Ovary (tissue), 9 donors: ENCODE data around the gene MAML2. TPM values are rescaled to one million over a fixed set of nuclear protein-coding genes. Genes with fewer than 3 reads are reported as not detected.

Experiments used
- DNase-seq, 5 donors: peaks; one replicate each; pipeline ENCODE4 v3.0.0-alpha.2; 2019 to 2020
- H3K27ac ChIP-seq, 2 donors: fragments of 200-600 bp; one replicate each; pipeline versions ENCODE4 v1.5.1 to v1.8.0; 2019 to 2022
- H3K27me3 ChIP-seq: fragments of 200-600 bp; one replicate; pipeline ENCODE4 v1.8.0; 2022
- H3K36me3 ChIP-seq: fragments of 200-600 bp; sonication (generic); one replicate; pipeline ENCODE4 v1.5.1; 2019
- H3K4me1 ChIP-seq: one replicate; pipeline ENCODE4 v1.8.1; 2013; ENCODE audit warnings: mild to moderate bottlenecking, moderate library complexity; ENCODE audit not compliant: insufficient read depth
- H3K4me3 ChIP-seq: fragments of 200-600 bp; sonication (generic); one replicate; pipeline ENCODE4 v1.5.1; 2017
- H3K9me3 ChIP-seq, 2 donors: fragments of 200-600 bp in 1 of 2; sonication (generic) in 1 of 2; one replicate each; pipeline versions ENCODE4 v1.5.1 to v1.8.1; 2013 to 2019; ENCODE audit warnings: mild to moderate bottlenecking in 1 of 2, moderate library complexity in 1 of 2
- EP300 ChIP-seq: sonication (generic); formaldehyde crosslinking; IDR thresholded peaks from one replicate; pipeline ENCODE4 v1.6.1; 2017; ENCODE audit warnings: antibody characterized with exemption
- POLR2A ChIP-seq: fragments of 450-650 bp; IDR thresholded peaks from one replicate; pipeline ENCODE4 v1.6.1; 2017; ENCODE audit warnings: antibody characterized with exemption, mild to moderate bottlenecking, moderate library complexity
- WGBS, 3 donors: extraction: QIAGEN DNeasy Blood & Tissue Kit in 1 of 3; methylation state at CpG; one replicate each; pipeline versions ENCODE4 v1.1.5 to v1.1.7; 2013 to 2017; 5-methylcytosine and 5-hydroxymethylcytosine counted together
- intact Hi-C, 4 donors: fragments of 100-400 bp; cut with DNase I; formaldehyde crosslinking; loops; one replicate each; pipeline versions ENCODE4 v1.11.0 to v1.15.1; 2022 to 2023
- polyA plus RNA-seq, 2 donors: library from polyadenylated mRNA; stranded (reverse); fragments of 200-250 nt in 1 of 2; fragments of 350-450 nt in 1 of 2; fragmentation: Illumina TruSeq in 1 of 2; extraction: RNeasy Lipid Tissue Mini Kit (QIAGEN cat#74804) in 1 of 2; gene quantifications; one replicate each; pipeline ENCODE4 v1.2.3, GENCODE V29; 2013 to 2014
- total RNA-seq, 7 donors: library from RNA; depleted of rRNA in 2 of 7; stranded (reverse); fragments of >200 nt in 2 of 7; fragmentation: NEBNext Ultra II Directional in 3 of 7; extraction: Animal tissue kit (Norgen Biotek cat#: 25700) in 3 of 7; gene quantifications; one replicate each; pipeline versions ENCODE4 v1.1.0 to v1.2.4, GENCODE V29; 2016 to 2023
- TF ChIP-seq, protein P1 (sequence below), 3 donors: fragments of 450-650 bp in 2 of 3; fragments of 200-600 bp in 1 of 3; IDR thresholded peaks; one replicate each; pipeline versions ENCODE4 v1.5.1 to v1.8.0; 2016 to 2022; ENCODE audit warnings: antibody characterized with exemption in 3 of 3, mild to moderate bottlenecking in 1 of 3
- donor health status: DM: no; HTN: no; CAD: no; lungs with moderate emphysema.
- donor health status: DM: no; HTN: no; CAD: no.
- donor health status: Bipolar disorder and iron deficiency.
- donor health status: DM: yes; HTN: yes; CAD: no.
- donor health status: DM: no; HTN: no; CAD: no.
- donor health status: DM: yes; HTN: yes; CAD: no.

The MAML2 gene
- total and polyA plus RNA-seq, 9 donors, result 7.3 to 17.5 (median 14.6) TPM

GRCh38 chr11:96101146-96101545, 241.8 kb downstream of the MAML2 start:
- Histone ChIP-seq H3K4me1 (peaks cover 9% of the 10 kb centered on the region), H3K27me3 (no peaks in the 10 kb centered on the region), H3K36me3 (no peaks in the 10 kb centered on the region), H3K9me3 (no peaks in the 10 kb centered on the region), H3K4me3 (no peak overlapping the region), H3K27ac (no peak overlapping the region)
- TF ChIP-seq POLR2A (no peak), EP300 (no peak)
- TF ChIP-seq, protein P1, sequence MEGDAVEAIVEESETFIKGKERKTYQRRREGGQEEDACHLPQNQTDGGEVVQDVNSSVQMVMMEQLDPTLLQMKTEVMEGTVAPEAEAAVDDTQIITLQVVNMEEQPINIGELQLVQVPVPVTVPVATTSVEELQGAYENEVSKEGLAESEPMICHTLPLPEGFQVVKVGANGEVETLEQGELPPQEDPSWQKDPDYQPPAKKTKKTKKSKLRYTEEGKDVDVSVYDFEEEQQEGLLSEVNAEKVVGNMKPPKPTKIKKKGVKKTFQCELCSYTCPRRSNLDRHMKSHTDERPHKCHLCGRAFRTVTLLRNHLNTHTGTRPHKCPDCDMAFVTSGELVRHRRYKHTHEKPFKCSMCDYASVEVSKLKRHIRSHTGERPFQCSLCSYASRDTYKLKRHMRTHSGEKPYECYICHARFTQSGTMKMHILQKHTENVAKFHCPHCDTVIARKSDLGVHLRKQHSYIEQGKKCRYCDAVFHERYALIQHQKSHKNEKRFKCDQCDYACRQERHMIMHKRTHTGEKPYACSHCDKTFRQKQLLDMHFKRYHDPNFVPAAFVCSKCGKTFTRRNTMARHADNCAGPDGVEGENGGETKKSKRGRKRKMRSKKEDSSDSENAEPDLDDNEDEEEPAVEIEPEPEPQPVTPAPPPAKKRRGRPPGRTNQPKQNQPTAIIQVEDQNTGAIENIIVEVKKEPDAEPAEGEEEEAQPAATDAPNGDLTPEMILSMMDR (IDR thresholded peaks at IDR 0.05), result no peak
- no peak for DNase-seq
- WGBS, 3 donors, result 82 to 92% (median 90%) methylated on average over 4 of the region's 4 CpGs
- intact Hi-C loops, result no loop called here

DNA sequence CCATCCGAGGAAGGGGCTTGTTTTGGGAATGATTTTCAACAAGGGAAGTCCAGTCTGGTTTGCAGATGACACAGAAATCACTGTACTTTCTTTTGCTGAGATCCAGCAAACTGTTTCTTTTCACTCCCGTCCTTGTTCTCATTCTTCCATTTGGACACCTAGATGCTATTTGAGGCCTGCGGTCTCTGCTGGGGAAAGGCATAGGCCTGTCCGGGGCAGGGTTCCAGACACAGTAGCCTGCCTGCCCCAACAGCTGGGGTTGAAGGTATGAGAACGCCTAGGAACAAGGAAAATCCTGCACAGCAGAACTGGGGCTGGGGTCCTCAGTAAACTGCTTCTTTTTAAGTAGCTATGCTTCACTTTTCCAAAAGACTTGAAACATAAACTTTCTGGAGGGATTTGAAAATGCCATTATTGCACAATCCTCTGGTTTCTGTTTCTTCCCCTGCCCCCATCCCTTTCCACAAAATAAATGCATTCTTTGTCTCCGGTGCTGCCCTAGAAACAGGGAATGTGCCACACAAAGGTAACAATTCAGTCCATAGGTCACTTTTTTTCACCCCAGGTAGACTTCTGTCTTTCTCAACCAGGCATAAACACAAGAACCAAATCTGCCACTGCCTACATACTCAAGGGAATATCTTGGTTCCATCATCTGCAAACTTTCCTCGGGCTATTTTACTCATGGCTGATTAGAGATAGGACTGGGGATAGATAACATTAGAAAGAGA, 244.3 kb downstream of the MAML2 start:
- H3K27me3 ChIP-seq, result no peaks in the 10 kb centered on the region
- peaks cover 7% of the 10 kb centered on the region for H3K4me1 ChIP-seq
- H3K4me3 ChIP-seq, result no peak overlapping the region
- no peak for DNase-seq
- intact Hi-C loops, result no loop called here
- no peak for TF ChIP-seq EP300
- TF ChIP-seq, protein P1 (IDR thresholded peaks at IDR 0.05), result no peak
- TF ChIP-seq POLR2A, result no peak
- WGBS, 3 donors, result 32 to 42% (median 39%) methylated on average over 7 of the region's 7 CpGs
- H3K27ac ChIP-seq, result peak overlapping the region in 1 of 2 donors; percentile 6
- H3K36me3 ChIP-seq, result no peaks in the 10 kb centered on the region
- no peaks in the 10 kb centered on the region for H3K9me3 ChIP-seq

GRCh38 chr11:96097844-96098421, 245.1 kb downstream of the MAML2 start:
- TF ChIP-seq, protein P1 (IDR thresholded peaks at IDR 0.05), result no peak
- no peak for TF ChIP-seq EP300
- no peak for TF ChIP-seq POLR2A
- DNase-seq, result no peak
- Histone ChIP-seq H3K27ac (peak overlapping the region in 1 of 2 donors; percentile 6), H3K4me1 (peaks cover 9% of the 10 kb centered on the region), H3K9me3 (no peaks in the 10 kb centered on the region), H3K4me3 (no peak overlapping the region), H3K27me3 (no peaks in the 10 kb centered on the region), H3K36me3 (no peaks in the 10 kb centered on the region)
- 76 to 88% (median 86%) methylated on average over 4 of the region's 4 CpGs for WGBS, 3 donors
- intact Hi-C loops, result no loop called here

GRCh38 chr11:96096360-96096759, 246.6 kb downstream of the MAML2 start:
- no peak for DNase-seq
- Histone ChIP-seq H3K36me3 (no peaks in the 10 kb centered on the region), H3K27me3 (no peaks in the 10 kb centered on the region), H3K4me3 (no peak overlapping the region), H3K4me1 (peaks cover 13% of the 10 kb centered on the region), H3K27ac (no peak overlapping the region), H3K9me3 (no peaks in the 10 kb centered on the region)
- TF ChIP-seq EP300 (no peak), POLR2A (no peak)
- TF ChIP-seq, protein P1 (IDR thresholded peaks at IDR 0.05), result no peak
- 79 to 83% (median 81%) methylated on average over 4 of the region's 4 CpGs for WGBS, 3 donors
- intact Hi-C loops, result no loop called here
